ENCODE measurements around the gene CLASP2.

CLASP2 gene

DNA sequence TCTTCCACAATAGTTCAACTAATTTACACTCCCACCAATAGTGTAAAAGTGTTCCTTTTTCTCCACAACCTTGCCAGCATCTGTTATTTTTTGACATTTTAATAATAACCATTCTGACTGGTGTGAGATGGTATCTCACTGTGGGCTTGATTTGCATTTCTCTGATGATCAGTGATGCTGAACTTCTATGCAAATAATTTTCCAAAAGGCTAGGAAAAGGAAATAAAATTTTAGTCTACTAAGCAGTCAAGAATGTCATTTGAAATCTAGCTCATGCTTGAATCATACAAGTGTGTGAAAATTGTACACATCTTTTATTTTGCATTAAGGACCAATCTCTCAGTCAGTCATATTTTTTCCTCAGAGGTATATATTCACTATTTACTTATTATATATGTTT, 176.1 kb downstream of the CLASP2 start:
- H3K27ac ChIP-seq (ENCODE audit: low read depth, low read length), result no peak overlapping the region
- peaks cover 20 to 57% (median 31%) of the 10 kb centered on the region in 5 donors for H3K36me3 ChIP-seq (ENCODE audit: control insufficient read depth in 5 of 5, insufficient read depth in 5 of 5, low read length in 5 of 5)

DNA sequence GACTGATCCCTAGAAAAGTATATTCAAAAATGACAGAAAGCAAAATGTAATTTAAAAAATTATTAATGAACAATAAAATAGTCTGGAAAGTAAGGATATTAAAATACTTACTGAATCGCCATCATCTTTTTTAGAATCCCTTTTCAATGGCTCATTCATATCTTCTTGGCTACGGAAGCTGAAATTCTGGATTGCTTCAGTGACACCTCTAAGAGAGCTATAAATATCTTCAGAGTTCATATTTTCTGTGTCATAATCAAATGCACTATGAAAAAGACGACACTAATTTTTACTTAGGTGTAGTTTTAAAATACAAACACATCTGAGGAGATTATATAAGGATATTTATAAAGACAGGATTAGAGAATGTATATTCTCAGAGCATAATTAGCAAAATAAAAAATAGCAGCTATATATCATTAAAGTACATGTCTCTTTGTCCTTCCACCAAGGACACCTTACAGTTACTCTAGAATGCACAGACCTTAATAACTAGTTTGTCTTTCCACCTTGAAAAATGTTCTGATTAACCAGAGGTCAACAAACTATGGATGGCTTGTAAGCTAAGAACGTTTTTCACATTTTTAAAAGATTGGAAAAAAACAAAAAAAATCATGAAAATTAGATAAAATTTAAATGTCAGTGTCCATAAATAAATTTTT, 179.2 kb downstream of the CLASP2 start:
- H3K9me3 ChIP-seq (ENCODE audit: control insufficient read depth in 5 of 5, low read length in 5 of 5), result no peaks in the 10 kb centered on the region
- H3K4me1 ChIP-seq (ENCODE audit: control insufficient read depth in 5 of 5, insufficient read depth in 5 of 5, low read length in 5 of 5), result no peaks in the 10 kb centered on the region
- H3K36me3 ChIP-seq (ENCODE audit: control insufficient read depth in 5 of 5, insufficient read depth in 5 of 5, low read length in 5 of 5), result peaks cover 31 to 65% (median 42%) of the 10 kb centered on the region in 5 donors
- no peak overlapping the region for H3K9ac ChIP-seq (ENCODE audit: low read length in 5 of 5)
- no peak overlapping the region for H3K27ac ChIP-seq (ENCODE audit: low read depth, low read length)
- H3K4me3 ChIP-seq (ENCODE audit: low read depth in 1 of 5, low read length in 5 of 5), result no peak overlapping the region
- H3K27me3 ChIP-seq (ENCODE audit: control insufficient read depth in 5 of 5, insufficient read depth in 4 of 5, low read length in 5 of 5), result no peaks in the 10 kb centered on the region

More for the DNA sequence above, 176.1 kb downstream of the CLASP2 start:
- no peaks in the 10 kb centered on the region for H3K4me1 ChIP-seq (ENCODE audit: control insufficient read depth in 5 of 5, insufficient read depth in 5 of 5, low read length in 5 of 5)
- H3K27me3 ChIP-seq (ENCODE audit: control insufficient read depth in 5 of 5, insufficient read depth in 4 of 5, low read length in 5 of 5), result no peaks in the 10 kb centered on the region
- H3K9me3 ChIP-seq (ENCODE audit: control insufficient read depth in 5 of 5, low read length in 5 of 5), result no peaks in the 10 kb centered on the region
- no peak overlapping the region for H3K4me3 ChIP-seq (ENCODE audit: low read depth in 1 of 5, low read length in 5 of 5)
- H3K9ac ChIP-seq (ENCODE audit: low read length in 5 of 5), result no peak overlapping the region

DNA sequence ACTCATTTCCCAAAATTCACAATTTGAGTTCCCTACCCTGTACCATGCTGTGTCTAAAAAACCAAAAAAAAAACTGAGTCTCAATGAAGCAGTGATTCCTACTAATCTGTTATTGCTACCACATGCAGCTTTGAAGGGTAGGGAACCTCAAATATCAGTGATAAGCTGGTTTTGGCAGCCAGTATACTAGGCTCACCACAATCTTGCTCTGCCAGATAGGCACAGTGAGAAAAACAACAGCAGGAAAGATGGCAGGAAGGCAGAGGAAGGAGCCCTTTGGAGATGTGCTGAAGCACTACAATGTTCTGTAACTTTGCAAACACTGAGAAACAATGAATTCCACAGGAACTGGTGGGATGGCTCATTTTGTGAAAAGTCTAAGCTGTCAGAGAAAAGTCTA, 180.9 kb downstream of the CLASP2 start:
- Histone ChIP-seq H3K9ac (ENCODE audit: low read length in 5 of 5) (no peak overlapping the region), H3K36me3 (ENCODE audit: control insufficient read depth in 5 of 5, insufficient read depth in 5 of 5, low read length in 5 of 5) (peaks cover 29 to 68% (median 42%) of the 10 kb centered on the region in 5 donors), H3K27ac (ENCODE audit: low read depth, low read length) (no peak overlapping the region), H3K4me1 (ENCODE audit: control insufficient read depth in 5 of 5, insufficient read depth in 5 of 5, low read length in 5 of 5) (no peaks in the 10 kb centered on the region), H3K27me3 (ENCODE audit: control insufficient read depth in 5 of 5, insufficient read depth in 4 of 5, low read length in 5 of 5) (no peaks in the 10 kb centered on the region), H3K4me3 (ENCODE audit: low read depth in 1 of 5, low read length in 5 of 5) (no peak overlapping the region), H3K9me3 (ENCODE audit: control insufficient read depth in 5 of 5, low read length in 5 of 5) (no peaks in the 10 kb centered on the region)

DNA sequence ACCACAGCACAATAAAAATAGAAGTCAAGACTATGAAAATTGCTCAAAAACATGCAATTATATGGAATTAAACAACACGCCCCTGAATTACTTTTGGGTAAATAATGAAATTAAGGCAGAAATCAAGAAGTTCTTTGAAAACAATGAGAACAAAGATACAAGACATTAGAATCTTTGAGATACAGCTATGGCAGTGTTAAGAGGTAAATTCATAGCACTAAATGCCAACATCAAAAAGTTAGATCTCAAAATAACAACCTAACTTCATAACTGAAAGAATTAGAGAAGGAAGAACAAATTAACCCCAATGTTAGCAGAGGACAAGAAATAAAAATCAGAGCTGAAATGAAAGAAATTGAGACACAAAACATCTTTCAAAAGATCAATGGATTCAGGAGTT, 191.3 kb downstream of the CLASP2 start:
- Histone ChIP-seq H3K36me3 (ENCODE audit: control insufficient read depth in 5 of 5, insufficient read depth in 5 of 5, low read length in 5 of 5) (peaks cover 20 to 35% (median 23%) of the 10 kb centered on the region in 5 donors), H3K4me3 (ENCODE audit: low read depth in 1 of 5, low read length in 5 of 5) (peak overlapping the region in 1 of 5 donors; percentile 2), H3K4me1 (ENCODE audit: control insufficient read depth in 5 of 5, insufficient read depth in 5 of 5, low read length in 5 of 5) (no peaks in the 10 kb centered on the region), H3K9ac (ENCODE audit: low read length in 5 of 5) (no peak overlapping the region), H3K9me3 (ENCODE audit: control insufficient read depth in 5 of 5, low read length in 5 of 5) (peaks cover 5 to 31% (median 19%) of the 10 kb centered on the region in 5 donors), H3K27me3 (ENCODE audit: control insufficient read depth in 5 of 5, insufficient read depth in 4 of 5, low read length in 5 of 5) (no peaks in the 10 kb centered on the region), H3K27ac (ENCODE audit: low read depth, low read length) (no peak overlapping the region)

DNA sequence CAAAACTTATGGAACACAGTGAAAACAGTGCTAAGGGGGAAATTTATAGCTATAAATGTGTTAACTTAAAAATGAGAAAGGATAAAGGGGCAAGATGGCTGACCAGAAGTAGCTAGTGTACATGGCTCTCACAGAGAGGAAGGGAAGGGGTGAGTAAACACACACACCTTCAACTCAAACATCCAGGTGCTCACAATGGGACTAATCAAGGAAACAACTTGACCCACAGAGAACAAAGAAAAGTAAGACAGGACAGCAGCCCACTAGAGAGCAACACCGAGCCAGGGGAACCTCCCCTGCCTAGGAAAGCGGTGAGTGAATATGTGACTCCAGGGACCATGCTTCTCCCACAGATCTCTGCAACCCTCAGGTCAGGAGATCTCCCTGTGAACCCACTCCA, 192.8 kb downstream of the CLASP2 start:
- no peak overlapping the region for H3K9ac ChIP-seq (ENCODE audit: low read length in 5 of 5)
- H3K36me3 ChIP-seq (ENCODE audit: control insufficient read depth in 5 of 5, insufficient read depth in 5 of 5, low read length in 5 of 5), result peaks cover 15 to 33% (median 24%) of the 10 kb centered on the region in 5 donors
- H3K27ac ChIP-seq (ENCODE audit: low read depth, low read length), result no peak overlapping the region
- peaks cover 5 to 31% (median 19%) of the 10 kb centered on the region in 5 donors for H3K9me3 ChIP-seq (ENCODE audit: control insufficient read depth in 5 of 5, low read length in 5 of 5)
- H3K27me3 ChIP-seq (ENCODE audit: control insufficient read depth in 5 of 5, insufficient read depth in 4 of 5, low read length in 5 of 5), result no peaks in the 10 kb centered on the region
- H3K4me1 ChIP-seq (ENCODE audit: control insufficient read depth in 5 of 5, insufficient read depth in 5 of 5, low read length in 5 of 5), result no peaks in the 10 kb centered on the region
- H3K4me3 ChIP-seq (ENCODE audit: low read depth in 1 of 5, low read length in 5 of 5), result no peak overlapping the region

DNA sequence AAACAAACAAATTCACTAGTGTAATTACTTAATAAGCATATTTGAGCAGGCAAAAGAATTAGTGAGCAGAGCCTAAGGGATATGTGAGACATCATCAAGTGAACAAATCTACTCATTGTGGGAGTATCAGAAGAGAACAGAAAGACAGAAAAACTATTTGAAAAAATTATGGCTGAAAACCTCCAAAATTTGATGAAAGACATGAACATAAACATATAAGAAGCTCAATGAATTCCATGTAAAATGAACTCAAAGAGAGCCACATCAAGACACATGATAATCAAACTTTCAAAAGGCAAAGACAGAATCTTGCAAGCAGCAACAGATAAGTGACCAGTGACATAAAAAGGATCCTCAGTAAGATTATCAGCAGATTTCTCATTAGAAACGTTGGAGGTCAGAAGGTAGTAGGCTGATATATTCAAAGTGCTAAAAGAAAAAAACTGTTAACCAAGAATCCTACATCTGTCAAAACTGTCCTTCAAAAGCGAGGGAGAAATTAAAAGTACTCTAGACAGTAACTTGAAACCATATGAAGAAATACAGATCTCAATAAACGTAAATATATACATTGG, 194.9 kb downstream of the CLASP2 start:
- Histone ChIP-seq H3K9me3 (ENCODE audit: control insufficient read depth in 5 of 5, low read length in 5 of 5) (peaks cover 5 to 31% (median 19%) of the 10 kb centered on the region in 5 donors), H3K36me3 (ENCODE audit: control insufficient read depth in 5 of 5, insufficient read depth in 5 of 5, low read length in 5 of 5) (peaks cover 15 to 29% (median 26%) of the 10 kb centered on the region in 5 donors), H3K9ac (ENCODE audit: low read length in 5 of 5) (no peak overlapping the region)

DNA sequence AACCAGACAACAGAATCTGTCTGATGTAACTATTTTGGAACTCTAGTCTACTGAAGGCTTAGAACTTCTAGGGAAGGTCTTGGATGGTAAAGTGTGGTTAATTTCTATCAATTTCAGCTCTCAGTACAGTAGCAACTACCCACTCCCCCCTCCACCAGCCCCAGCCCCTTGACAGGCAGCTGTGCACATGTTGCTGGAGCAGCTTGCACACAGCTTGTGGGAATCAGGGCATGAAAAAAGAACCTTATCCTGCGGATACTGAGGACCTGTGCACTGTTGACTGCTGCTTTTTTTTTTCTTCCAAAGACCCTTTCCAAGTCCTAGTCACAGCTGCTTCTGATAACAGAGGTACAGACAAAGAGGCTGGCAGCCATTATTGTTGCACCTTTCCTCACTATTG, 196.3 kb downstream of the CLASP2 start:
- Histone ChIP-seq H3K27ac (ENCODE audit: low read depth, low read length) (no peak overlapping the region), H3K27me3 (ENCODE audit: control insufficient read depth in 5 of 5, insufficient read depth in 4 of 5, low read length in 5 of 5) (no peaks in the 10 kb centered on the region), H3K4me1 (ENCODE audit: control insufficient read depth in 5 of 5, insufficient read depth in 5 of 5, low read length in 5 of 5) (no peaks in the 10 kb centered on the region), H3K9me3 (ENCODE audit: control insufficient read depth in 5 of 5, low read length in 5 of 5) (peaks cover 0 to 22% (median 12%) of the 10 kb centered on the region in 5 donors), H3K4me3 (ENCODE audit: low read depth in 1 of 5, low read length in 5 of 5) (no peak overlapping the region), H3K36me3 (ENCODE audit: control insufficient read depth in 5 of 5, insufficient read depth in 5 of 5, low read length in 5 of 5) (peaks cover 17 to 30% (median 23%) of the 10 kb centered on the region in 5 donors), H3K9ac (ENCODE audit: low read length in 5 of 5) (no peak overlapping the region)

More for the DNA sequence above, 194.9 kb downstream of the CLASP2 start:
- Histone ChIP-seq H3K27me3 (ENCODE audit: control insufficient read depth in 5 of 5, insufficient read depth in 4 of 5, low read length in 5 of 5) (no peaks in the 10 kb centered on the region), H3K27ac (ENCODE audit: low read depth, low read length) (no peak overlapping the region), H3K4me3 (ENCODE audit: low read depth in 1 of 5, low read length in 5 of 5) (no peak overlapping the region), H3K4me1 (ENCODE audit: control insufficient read depth in 5 of 5, insufficient read depth in 5 of 5, low read length in 5 of 5) (no peaks in the 10 kb centered on the region)

DNA sequence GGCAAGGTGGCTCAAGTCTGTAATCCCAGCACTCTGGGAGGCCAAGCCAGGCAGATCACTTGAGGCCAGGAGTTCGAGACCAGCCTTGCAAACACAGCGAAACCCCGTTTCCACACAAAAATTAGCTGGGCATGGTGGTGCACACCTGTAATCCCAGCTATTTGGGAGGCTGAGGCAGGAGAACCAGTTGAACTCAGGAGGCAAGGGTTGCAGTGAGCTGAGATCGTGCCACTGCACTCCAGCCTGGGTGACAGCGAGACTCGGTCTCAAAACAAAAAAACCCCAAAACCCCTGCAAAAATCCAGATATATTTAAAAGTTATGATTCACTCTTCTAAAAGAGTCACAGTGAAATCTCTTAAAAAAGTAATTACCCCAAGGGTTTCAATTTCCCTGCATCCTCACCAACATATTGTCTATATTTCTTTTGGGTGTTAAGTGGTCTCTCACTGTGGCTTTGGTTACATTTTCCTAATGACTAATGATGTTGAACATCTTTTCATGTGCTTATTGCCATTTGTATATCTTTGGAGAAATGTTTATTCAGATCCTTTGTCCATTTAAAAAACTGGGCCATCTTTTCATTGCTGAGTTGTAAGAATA, 204.7 kb downstream of the CLASP2 start:
- no peaks in the 10 kb centered on the region for H3K4me1 ChIP-seq (ENCODE audit: control insufficient read depth in 5 of 5, insufficient read depth in 5 of 5, low read length in 5 of 5)
- H3K36me3 ChIP-seq (ENCODE audit: control insufficient read depth in 5 of 5, insufficient read depth in 5 of 5, low read length in 5 of 5), result peaks cover 19 to 43% (median 31%) of the 10 kb centered on the region in 5 donors
- H3K4me3 ChIP-seq (ENCODE audit: low read depth in 1 of 5, low read length in 5 of 5), result no peak overlapping the region
- no peak overlapping the region for H3K27ac ChIP-seq (ENCODE audit: low read depth, low read length)
- H3K9ac ChIP-seq (ENCODE audit: low read length in 5 of 5), result no peak overlapping the region
- H3K27me3 ChIP-seq (ENCODE audit: control insufficient read depth in 5 of 5, insufficient read depth in 4 of 5, low read length in 5 of 5), result no peaks in the 10 kb centered on the region
- H3K9me3 ChIP-seq (ENCODE audit: control insufficient read depth in 5 of 5, low read length in 5 of 5), result no peaks in the 10 kb centered on the region

DNA sequence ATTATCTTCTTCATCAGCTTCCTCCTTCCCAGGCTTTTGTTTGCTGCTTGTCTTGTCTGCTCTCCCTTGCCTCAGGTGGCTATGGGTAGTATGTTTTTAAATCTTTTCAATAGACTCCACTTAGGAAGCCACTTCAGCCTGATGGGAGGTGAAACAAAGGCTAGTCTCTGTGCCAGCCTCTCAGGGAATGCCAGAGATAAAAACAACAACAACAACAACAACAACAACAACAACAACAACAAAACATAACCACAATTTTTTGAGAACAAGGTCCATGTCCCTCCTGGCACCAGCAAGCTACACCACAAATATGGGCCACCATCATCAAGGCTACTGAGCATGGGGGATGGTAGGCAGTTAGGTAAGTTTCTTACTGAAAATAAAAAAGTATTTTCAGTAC, 213.0 kb downstream of the CLASP2 start:
- Histone ChIP-seq H3K27ac (ENCODE audit: low read depth, low read length) (no peak overlapping the region), H3K9me3 (ENCODE audit: control insufficient read depth in 5 of 5, low read length in 5 of 5) (no peaks in the 10 kb centered on the region), H3K36me3 (ENCODE audit: control insufficient read depth in 5 of 5, insufficient read depth in 5 of 5, low read length in 5 of 5) (peaks cover 18 to 52% (median 30%) of the 10 kb centered on the region in 5 donors), H3K4me3 (ENCODE audit: low read depth in 1 of 5, low read length in 5 of 5) (no peak overlapping the region), H3K9ac (ENCODE audit: low read length in 5 of 5) (no peak overlapping the region), H3K27me3 (ENCODE audit: control insufficient read depth in 5 of 5, insufficient read depth in 4 of 5, low read length in 5 of 5) (no peaks in the 10 kb centered on the region), H3K4me1 (ENCODE audit: control insufficient read depth in 5 of 5, insufficient read depth in 5 of 5, low read length in 5 of 5) (no peaks in the 10 kb centered on the region)

DNA sequence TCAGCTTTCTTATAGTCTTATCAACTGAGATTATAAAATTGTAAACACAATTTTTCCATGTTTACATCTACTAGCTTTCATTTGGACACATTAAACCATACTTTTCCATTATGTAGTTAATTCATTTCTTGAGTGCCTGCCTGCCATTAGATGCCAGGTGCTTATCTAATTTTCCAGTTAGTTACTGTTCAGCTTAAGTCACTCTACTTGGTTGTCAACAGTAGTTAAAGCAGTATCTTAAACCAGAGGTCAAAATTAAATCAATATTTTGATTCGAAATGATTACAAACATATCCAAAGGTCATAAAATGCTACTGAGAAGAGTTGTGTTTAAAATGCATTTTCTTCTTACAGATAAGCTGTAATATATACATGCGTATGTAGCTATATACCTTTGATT, 221.6 kb downstream of the CLASP2 start:
- H3K4me3 ChIP-seq (ENCODE audit: low read depth in 1 of 5, low read length in 5 of 5), result no peak overlapping the region
- no peak overlapping the region for H3K27ac ChIP-seq (ENCODE audit: low read depth, low read length)
- H3K9me3 ChIP-seq (ENCODE audit: control insufficient read depth in 5 of 5, low read length in 5 of 5), result no peaks in the 10 kb centered on the region
- H3K36me3 ChIP-seq (ENCODE audit: control insufficient read depth in 5 of 5, insufficient read depth in 5 of 5, low read length in 5 of 5), result peaks cover 6 to 24% (median 15%) of the 10 kb centered on the region in 5 donors
- H3K4me1 ChIP-seq (ENCODE audit: control insufficient read depth in 5 of 5, insufficient read depth in 5 of 5, low read length in 5 of 5), result no peaks in the 10 kb centered on the region
- no peak overlapping the region for H3K9ac ChIP-seq (ENCODE audit: low read length in 5 of 5)
- no peaks in the 10 kb centered on the region for H3K27me3 ChIP-seq (ENCODE audit: control insufficient read depth in 5 of 5, insufficient read depth in 4 of 5, low read length in 5 of 5)
